Panc1 (cell line): ENCODE measurements around the gene BMF.
"Not testable (repeated sequence)": the region's sequence is repeated elsewhere in the genome, so short reads cannot be mapped to it uniquely, and the experiment has no call there.

Experiments used
- CTCF ChIP-seq: fragments of 450-650 bp; IDR thresholded peaks from 2 replicates; pipeline ENCODE4 v1.5.1; 2017; ENCODE audit warnings: mild to moderate bottlenecking
- POLR2AphosphoS5 ChIP-seq: IDR thresholded peaks from 2 replicates; pipeline ENCODE4 v1.6.1; 2012; ENCODE audit warnings: mild to moderate bottlenecking, low read depth, low read length, moderate library complexity
- REST ChIP-seq, 2 experiments: IDR thresholded peaks; 2 replicates each; pipeline ENCODE4 v1.6.1; 2011 to 2012; ENCODE audit warnings: low read depth in 2 of 2, control low read depth in 1 of 2, low read length in 1 of 2, mild to moderate bottlenecking in 1 of 2, moderate library complexity in 1 of 2; ENCODE audit not compliant: insufficient read depth in 1 of 2

DNA sequence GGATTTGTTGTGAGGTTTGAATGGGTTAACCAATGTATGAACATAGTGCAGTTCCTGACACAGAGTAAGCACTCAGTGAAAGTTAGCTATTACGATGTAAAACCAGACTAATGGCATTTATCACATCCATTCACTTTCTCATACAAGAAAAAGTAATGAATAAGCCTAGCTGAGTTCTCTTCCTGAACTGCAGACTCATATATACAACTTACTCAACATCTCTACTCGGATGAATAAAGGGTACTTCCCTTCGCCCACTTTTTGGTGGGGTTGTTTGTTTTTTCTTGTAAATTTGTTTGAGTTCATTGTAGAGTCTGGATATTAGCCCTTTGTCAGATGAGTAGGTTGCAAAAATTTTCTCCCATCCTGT, 29.5 kb upstream of the BMF start:
- TF ChIP-seq CTCF; POLR2AphosphoS5; REST (IDR thresholded peaks at IDR 0.05; ENCODE audit: insufficient read depth in 1 of 2, low read depth in 2 of 2, low read length in 1 of 2): not testable (repeated sequence)
